NCI-H1048 (cell line): ENCODE results near the gene HECTD4.

ENCODE experiments used
- DNase-seq: peaks from one replicate; lab custom pipeline; 2025; lab: John Stamatoyannopoulos, UW

HECTD4 gene

DNA sequence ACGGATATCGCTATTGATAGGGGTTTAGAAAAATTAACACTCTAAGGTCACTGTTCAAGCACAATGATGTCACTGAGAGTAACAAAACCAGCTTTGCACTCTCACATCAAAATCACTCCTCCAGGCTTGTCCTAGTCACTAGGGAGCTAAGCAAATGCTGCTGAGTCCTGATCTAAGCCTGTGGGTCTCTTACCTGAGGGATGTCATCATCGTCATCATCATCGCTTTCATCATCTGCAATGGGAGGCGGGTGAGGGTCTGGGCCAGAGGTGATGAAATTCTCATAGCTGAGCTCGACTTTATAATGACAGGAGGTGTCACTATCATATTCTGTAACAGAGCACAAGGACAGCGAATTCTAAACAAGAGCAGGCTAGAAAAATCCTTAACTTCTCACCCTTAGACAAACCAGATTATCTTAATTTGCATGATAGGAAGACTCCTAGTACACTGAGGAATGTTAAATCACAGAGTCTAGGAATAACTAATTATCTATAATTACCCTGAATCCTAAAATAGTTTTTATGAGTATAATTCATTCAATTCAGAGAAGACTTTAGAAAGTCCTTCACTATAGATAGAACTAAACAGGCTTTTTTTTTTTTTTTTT, 173.8 kb downstream of the HECTD4 start:
- no peak for DNase-seq

DNA sequence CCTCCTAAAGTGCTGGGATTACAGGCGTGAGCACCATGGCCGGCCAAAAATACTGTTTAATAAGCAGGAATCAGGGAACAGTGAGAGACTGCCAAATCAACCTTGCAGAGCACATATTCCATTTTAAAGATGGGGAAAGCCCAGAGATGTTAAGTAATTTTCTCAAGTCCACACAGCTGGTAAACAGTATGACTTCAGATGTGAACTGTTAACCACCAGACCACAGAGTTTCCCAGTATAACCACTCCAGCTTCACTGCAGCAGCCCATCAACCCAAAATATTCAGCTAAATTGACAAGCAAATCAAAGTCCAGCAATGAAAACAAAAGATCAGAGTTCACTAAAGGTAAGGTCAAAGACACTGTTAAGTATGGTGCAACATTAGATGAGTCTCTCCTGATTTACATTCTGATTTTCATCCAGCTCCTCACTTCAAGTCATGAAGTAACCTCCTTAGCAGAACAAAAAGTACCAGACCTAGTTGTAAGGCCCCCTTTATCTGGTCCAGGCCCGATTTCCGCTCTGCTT, 174.8 kb downstream of the HECTD4 start:
- no peak for DNase-seq

DNA sequence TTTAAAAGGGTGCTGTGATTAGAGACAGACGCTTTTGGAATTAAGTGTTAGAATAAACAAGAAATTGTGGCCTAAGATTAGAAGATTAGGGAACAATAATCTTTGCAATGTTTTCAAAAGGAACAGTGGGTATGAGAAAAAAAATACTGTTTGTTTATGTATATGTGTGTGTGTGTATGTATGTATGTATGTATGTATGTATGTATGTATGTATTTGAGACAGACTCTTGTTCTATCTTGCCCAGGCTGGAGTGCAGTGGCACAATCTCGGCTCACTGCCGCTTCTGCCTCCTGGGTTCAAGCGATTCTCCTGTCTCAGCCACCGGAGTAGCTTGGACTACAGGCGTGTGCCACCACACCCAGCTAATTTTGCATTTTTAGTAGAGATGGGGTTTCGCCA, 175.3 kb downstream of the HECTD4 start:
- no peak for DNase-seq

DNA sequence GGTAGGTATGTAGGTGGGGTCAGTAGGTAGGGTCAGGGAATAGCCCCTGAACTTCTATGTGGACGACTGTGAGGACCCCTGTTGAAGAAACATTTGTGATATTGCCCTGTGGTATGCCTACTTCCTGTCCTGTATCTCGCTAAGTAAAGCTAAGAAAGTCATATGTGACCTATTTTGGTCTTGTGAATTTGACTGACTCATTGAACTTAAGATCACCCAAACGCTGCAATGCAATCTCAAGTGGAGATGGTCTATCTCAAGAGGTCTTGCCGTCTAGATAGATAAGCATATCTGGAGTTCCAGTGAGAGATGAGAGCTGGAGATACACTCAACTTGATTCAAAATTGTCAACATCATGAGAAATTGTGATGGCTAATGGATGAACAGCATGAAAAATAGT, 183.1 kb downstream of the HECTD4 start:
- DNase-seq: no peak

- no peak for DNase-seq
Measured at GRCh38 chr12:112198120-112198733, 184.0 kb downstream of the HECTD4 start.

DNA sequence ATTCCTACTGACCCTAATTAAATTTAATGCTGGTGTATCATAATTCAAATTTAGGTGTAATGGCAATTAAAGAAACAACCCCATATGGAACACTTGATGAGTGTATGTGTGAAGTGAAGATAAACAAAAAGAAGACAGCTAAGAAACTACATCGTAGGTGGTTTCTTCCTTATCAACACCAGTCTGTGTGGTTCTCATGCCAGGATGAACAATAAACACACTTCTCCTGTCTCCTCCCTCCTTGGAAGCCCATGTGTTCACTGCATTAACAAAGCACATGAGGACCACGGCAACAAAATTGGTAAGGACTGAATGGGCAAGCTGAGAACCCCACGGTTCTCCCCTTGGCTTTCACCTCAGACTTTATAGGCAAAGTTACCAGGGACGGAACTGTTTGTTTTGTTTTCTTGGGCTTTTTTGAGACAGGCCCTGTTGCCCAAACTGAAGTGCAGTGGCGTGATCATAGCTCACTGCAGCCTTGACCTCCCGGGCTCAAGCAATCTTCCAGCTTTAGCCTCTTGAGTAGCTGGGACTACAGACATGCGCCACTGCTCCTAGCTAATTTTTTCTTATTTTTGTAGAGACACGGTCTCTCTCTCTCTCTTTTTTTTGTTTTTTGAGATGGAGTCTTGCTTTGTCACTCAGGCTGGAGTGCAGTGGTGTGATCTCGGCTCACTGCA, 185.9 kb downstream of the HECTD4 start:
- no peak for DNase-seq

GRCh38 chr12:112194601-112195247, 187.5 kb downstream of the HECTD4 start:
- DNase-seq: no peak

DNA sequence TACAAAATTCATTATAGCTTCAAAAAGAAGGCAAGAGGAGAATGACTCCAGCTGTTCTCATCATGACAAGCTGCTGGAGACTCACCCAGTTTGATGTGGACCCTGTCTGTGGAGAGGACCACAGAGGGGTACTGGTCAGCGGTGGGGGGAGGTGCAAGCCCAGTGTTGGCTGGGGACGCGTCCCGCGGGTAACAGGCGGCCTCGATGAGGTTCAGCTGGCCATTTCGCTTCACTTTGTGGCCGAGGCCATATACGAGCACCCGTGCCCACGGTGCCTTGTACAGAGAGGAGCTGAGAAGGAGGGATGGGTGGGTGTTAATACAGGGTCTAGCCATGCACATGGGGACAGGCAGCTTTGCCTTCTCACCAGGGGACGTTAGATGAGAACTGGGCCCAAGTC, 189.8 kb downstream of the HECTD4 start:
- DNase-seq: no peak

DNA sequence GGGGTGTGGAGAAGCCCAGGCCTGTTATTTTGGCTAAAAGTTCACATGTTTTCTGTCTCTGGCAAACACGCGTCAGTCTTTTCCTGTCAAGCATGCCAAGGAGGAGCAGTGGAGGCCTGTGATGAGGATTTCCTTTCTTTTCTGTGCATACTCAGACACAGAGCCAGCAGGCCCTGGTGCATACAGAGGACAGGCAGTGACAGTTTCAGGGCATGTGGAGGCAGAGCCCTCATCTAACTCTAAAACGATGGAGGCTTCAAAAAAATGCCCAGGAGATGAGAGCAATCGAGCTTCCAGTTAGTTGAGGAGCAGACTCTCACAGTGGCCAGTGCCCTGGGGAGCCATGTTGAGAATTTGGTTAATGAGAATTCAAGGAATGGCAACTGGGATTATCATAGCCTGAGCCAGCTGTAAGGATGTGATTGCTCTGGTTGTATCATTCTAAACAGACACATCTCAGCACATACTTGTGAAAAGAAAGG, 190.3 kb downstream of the HECTD4 start:
- no peak for DNase-seq

GRCh38 chr12:112191201-112191600, 191.0 kb downstream of the HECTD4 start:
- no peak for DNase-seq

DNA sequence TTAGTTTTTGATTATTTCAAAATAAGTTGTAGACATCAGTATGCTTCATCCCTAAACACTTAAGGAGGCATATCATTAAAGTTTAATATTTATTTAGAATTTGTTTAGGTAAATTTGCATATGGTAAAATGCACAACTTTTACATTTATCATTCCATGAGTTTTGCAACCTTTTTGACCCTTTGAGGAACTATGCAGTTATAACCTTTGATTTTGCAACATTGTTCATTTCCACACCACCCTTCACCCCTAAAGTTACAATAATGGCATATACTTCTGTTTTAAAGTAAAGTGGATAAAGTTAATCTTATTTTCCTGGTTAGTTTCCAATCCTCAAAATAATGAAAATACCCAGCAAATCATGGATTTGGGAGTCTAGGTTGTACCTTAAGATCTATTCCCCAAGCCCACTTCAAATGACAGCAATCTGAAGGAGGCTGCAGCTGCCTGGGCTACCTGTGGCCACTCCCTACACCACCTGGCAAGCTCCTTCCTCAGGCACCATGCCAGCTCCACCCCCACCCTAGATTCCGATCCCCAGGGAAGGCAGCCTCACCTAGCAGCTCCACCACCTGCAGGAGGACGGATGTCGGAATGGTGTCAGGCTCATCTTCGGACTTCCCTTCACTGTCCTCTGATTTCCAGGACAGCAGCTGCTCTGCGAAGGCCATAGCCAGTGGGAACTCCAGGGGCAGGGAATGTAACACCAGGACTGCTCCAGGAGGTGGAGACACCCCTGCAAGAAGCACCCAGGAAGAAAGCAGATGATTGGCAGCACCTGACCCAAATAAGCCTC, 191.8 kb downstream of the HECTD4 start:
- no peak for DNase-seq

GRCh38 chr12:112188130-112188830, 194.0 kb downstream of the HECTD4 start:
- no peak for DNase-seq

DNA sequence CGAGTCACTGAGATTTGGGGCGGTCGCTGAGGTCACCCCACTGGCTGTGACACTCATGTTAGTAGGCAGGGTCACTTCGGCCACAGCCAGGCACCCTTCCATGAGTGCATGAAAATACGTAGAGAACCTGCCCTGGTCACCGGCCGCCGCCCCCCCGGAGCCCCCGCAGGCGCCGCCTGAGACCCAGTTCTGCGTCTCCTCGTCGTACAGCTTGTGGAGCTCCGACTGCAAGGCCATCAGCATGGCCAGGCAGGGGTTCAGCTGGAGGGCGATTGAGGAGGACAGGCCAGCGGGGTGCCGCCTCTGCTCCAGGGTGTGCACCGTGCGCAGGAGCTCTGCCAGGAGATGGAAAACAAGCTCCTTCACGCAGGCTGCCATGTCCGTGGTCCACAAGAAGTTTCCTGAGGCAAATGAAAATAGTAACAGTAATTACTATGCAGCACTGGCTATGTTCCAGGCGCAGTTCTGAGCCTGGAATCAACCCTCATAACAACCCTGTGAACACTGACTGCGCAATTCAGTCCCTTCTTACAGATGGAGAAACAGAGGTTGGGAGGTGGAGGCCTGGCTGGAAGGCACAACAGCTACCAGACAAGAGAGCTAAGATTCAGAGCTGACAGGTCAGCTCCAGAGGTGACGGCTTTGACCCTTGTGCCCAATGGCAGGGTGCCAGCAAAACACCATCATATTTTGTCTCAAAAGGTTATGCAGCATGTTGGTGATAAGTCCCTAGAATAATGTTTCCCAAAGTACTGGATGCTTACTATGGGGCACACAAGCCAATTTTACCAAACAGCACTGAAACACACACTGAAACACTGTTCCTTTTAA, 196.9 kb downstream of the HECTD4 start:
- no peak for DNase-seq

GRCh38 chr12:112184056-112184887, 198.0 kb downstream of the HECTD4 start:
- no peak for DNase-seq

GRCh38 chr12:112183141-112184021, 198.8 kb downstream of the HECTD4 start:
- DNase-seq: no peak

GRCh38 chr12:112182499-112182898, 199.7 kb downstream of the HECTD4 start:
- no peak for DNase-seq

DNA sequence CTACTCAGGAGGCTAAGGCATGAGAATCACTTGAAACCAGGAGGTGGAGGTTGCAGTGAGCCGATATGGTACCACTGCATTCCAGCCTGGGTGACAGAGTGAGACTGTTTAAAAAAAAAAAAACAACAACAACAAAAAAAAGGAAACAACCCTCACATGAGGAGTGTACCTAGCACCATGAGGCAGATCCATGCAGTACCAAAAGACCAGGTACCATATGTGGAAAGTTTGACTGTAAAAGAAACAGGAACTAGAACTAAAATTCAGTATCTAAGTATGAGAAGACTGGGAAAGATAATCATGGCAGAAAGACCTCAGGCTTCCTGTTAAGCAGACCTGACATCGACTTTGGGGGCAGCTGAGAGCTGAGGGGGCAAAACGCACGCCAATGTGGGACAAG, 201.8 kb downstream of the HECTD4 start:
- DNase-seq: no peak

DNA sequence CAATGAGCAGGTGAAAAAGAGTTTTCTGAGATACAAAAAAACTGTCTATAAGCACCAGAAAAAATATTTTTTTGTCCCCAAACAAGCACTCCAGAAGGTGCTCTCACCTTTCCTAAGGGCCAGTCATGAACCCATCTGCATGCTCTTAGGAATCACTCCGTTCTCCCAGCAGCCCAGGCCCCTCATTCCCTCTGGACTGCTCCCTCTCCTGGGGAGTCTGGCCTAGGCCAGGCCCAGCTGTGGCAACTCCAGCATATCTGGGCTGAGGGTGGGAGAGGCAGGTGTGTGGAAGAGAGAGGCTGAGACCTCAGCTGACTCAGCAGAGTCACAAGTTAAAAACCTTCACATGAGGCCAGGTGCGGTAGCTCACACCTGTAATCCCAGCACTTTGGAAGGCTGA, 202.3 kb downstream of the HECTD4 start:
- no peak for DNase-seq
